ENCODE data around the gene CFAP97.
"Not testable (repeated sequence)": the region's sequence is repeated elsewhere in the genome, so short reads cannot be mapped to it uniquely, and the experiment has no call there.

CFAP97 gene

DNA sequence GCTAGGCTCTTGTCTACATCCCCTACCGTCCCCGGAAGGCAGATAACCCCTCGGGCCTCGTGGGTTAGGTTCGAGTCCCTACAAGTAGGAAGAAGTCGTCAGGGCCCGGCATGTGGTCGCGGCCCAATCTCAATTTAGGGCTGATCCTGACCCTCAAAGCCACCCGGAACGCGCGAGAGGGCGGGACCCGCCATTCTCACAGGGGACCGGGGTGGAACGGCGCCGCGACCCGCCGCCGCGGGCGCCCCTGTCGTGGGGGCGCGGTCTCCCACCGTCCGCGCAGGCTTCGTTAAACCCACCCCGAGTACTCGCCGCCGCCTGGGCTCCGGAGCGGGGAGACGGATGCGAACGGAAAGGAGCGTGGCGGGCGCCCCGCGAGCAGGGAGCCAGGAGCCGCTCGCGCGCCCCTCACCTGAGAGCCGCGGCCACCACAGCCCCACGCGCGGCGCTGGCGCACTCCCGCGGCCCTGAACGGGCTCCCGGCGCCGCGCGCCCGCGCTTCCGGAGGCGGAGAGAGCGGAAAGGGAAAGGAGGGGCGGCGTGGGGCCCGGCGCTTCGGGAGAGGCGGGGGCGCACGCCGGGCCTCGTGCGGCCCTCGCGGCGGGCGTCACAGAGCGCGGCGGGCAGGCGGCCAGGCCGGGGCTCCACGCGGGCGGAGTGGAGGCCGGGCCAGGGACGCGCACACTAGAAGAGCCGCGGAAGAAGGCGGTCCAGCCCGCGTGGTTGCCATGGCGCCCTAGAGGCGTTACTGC, at the start of gene CFAP97:
CFAP97 (minus strand) TSS at position 515 of the 752 bp plus-strand sequence. CDS start 12,804 bp downstream, outside the sequence.
- ATAC-seq, result peak; percentile 91 to 92

- ATAC-seq, result no peak
These were observed 45.3 kb upstream of the CFAP97 start for GRCh38 chr4:185249105-185249504.

DNA sequence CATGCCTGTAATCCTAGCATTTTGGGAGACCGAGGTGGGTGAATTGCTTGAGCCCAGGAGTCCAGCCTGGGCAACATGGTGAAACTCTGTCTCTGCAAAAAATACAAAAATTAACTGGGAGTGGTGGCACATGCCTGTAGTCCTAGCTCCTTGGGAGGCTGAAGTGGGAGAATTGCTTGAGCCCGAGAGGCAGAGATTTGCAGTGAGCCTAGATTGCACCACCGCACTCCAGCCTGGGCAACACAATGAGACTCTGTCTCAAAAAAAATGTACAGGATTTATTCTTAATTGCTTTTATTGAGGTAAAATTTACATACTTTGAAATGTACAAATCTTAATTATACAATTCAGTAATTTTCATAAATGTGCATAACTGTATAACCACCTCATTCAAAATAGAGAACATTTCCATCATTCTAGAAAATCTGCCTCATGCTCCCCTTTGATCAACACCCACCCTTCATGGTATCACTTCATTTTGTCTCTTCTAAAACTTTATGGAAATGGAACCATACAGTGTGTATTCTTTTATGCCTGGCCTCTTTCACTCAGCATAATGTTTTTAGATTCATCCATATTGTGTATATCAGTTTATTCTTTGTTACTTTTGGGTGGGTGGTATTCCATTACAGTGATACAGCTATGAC, 44.7 kb upstream of the CFAP97 start:
- ATAC-seq, result no peak

- ATAC-seq, result peak; percentile 53 to 58
These were observed 43.4 kb upstream of the CFAP97 start for GRCh38 chr4:185247151-185247550.

GRCh38 chr4:185246453-185246852, 42.7 kb upstream of the CFAP97 start:
- no peak for ATAC-seq

DNA sequence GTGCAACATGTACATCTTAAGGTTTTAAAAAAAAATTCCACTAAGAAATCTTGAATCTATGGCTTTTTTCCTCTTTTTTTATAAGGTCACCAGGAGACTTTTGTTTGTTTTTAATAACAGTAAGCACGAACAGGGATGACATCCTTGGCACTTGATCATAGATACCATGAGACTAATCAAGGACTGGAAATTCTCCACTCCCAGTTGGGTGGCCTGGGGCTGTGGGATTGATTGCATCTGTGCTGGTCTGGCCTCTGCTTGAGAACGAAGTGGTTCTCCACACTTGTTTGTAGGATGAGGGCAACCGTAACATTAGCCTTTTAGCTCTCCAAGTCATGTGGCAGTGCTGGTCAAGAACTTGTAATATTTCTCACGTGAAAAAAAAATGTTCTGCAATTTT, 41.0 kb upstream of the CFAP97 start:
- ATAC-seq, result no peak

DNA sequence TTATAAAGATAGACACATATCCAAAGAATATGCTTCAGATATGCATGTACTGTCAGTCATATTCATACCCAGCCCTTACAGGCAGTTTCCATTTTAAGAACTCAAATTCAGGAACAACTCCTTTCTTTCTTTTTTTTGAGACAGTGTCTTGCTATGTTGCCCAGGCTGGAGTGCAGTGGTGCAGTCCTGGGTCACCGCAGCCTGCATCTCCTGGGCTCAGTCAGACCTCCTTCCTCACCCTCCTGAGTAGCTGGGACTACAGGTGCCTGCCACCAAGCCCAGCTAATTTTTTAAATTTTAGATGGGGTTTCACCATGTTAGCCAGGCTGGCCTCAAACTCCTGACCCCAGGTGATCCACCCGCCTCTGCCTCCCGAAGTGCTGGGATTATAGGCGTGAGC, 40.1 kb upstream of the CFAP97 start:
- ATAC-seq, result no peak

DNA sequence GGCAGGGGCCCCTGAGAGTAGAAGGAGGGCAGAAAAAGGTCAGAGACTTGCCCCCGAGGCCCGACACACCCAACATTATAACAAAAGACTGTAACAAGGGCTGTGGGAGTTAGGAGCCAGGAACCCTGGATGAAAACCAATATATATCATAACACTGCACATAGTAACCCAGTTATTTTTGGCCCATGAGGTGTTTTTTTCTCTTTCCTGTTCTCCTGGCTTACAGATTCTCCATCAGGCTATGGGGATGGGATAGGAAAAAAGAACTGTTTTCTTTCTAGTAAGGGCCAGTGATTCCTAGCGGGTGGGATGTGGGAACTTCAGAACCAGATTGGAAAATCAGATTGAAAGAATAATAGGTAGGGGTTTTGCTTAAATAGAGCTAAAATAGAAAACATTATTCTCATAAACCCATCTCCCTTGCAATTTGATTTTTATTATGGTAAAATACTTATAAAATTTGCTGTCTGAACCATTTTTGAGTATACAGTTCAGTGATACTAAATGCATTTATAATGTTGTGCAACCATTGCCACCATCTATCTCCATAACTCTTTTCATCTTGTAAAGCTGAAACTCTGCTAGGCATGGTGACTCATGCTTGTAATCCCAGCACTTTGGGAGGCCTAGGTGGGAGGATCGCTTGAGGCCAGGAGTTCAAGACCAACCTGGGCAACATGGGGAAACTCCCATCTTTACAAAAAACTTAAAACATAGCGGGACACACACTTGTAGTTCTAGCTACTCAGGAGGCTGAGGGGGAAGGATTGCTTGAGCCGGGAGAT, 39.1 kb upstream of the CFAP97 start:
- no peak for ATAC-seq

GRCh38 chr4:185240486-185240885, 36.7 kb upstream of the CFAP97 start:
- ATAC-seq, result not testable (repeated sequence)

DNA sequence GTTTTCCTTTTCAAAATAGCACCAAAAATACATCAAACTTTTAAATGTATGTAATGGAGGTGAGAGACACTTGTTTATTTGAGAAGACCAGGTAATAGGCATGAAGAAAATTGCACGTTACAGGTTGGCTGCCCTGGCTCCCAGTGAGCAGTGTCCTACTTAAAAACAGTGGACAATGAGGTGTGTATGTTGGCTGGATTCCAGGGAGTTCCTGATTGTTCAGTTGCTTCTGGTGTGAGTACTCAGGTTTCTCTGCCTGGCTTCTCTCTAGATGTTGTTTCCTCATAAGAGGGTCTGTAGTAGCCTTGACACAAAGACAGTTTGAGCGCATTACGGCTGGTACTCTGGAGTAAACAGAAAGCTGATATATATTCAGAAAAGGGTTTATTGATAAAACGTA, 35.0 kb upstream of the CFAP97 start:
- no peak for ATAC-seq

GRCh38 chr4:185238215-185238681, 34.4 kb upstream of the CFAP97 start:
- ATAC-seq, result peak; percentile 95 to 96

DNA sequence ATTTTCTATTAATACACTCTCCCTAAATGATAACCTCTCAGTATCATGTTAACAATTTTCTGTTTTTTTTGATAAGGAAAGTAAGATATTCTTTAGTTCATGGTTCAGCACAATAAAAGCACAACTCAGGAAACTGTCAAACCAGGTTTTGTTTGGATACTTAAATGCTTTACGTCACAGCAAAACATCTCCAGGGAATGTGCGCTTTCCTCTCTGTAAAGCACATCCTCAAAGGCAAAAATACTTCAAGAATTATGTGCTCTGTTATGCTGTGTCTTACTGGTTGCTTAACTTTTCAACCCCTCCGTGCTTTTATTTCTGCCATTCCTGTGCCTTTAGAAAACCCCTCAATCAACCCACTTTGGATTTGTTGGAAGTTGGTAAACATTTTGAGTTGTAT, 33.4 kb upstream of the CFAP97 start:
- ATAC-seq, result no peak

DNA sequence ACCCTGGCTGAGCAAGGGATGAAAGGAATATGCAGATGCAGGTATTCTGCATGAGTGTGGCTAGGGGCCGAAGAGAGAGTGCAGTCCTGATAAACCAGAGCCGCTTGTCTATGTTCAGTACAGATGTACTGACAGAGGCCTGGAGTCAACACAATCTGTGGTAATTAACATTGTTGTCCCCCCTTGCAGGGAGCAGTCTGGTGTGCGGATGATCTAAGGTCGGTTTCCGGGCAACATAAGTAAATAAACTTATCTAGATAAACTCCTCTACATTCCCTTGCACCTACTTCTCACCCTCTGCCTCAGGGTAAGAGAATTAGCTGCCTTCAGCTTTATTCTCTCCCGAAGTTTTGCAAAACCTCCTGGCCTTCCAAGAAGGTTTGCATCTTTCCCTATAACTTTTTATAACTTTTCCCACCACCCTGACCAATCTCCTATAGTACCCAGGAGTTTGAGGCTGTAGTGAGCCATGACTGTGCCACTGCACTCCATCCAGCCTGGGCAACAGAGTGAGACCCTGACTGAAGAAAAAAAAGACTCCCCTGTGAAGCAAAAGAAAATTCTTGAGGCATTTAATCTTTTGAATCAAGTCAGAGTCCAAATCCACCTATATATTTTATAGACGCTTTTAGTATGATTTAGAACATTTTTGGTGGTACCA, 32.2 kb upstream of the CFAP97 start:
- no peak for ATAC-seq

GRCh38 chr4:185235119-185235842, 31.5 kb upstream of the CFAP97 start:
- no peak for ATAC-seq

DNA sequence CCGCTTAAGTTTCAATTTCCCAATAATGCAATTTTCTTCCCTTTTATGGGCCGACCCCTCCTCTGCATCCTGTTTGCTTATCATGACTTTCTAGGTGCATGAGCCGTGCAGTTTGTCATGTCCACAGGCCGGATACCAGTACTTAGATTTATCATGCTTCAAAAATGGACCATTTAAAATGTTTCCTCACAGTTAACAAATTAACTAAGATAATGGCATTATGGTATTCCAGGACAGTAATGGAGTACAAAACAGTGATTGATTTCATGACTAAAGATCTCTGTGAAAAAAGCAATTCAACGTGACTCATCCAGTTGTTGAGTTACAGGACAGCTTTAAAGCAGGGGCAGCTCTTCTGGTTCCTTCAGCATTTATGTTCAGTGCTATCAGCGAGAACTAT, 28.6 kb upstream of the CFAP97 start:
- no peak for ATAC-seq

DNA sequence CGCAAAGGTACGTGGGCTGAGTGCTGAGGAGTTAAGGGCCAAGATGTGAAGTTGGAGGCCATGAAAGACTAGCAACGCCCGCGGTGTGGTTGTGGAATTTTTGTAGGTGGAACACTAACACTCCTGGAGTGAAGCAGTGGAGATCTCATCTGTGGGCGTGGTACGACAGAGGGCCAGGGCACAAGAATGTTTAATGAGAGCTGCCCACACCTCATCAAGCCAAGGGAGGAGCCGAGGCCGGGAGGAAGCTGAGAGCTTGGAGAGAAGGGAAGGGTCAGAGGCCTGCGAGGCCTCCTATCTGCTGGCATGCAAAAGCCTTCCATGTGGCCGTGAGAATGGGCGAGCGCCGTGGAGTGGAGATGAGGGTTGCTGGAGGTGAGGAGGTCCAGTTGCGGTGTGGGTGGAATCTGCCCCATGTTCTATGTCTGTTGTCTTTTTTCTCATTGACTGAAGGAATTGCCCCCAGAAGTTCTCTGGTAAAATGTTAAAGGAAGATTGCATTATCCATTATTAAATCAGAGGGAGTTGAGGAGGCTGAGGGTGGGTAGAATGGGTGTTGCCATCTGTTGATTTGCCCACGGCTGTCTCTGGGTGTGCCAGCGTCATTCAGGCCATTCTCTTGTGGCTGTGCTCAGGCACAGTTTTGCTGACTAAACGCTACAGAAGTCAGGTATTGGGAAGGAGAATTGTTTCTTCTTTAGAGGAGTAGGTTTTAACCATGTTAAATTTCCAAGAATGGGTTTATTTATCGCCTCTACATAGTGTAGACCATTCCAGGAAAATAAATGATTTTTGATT, 25.4 kb upstream of the CFAP97 start:
- no peak for ATAC-seq

- no peak for ATAC-seq
These were observed 24.0 kb upstream of the CFAP97 start for GRCh38 chr4:185227713-185228278.

DNA sequence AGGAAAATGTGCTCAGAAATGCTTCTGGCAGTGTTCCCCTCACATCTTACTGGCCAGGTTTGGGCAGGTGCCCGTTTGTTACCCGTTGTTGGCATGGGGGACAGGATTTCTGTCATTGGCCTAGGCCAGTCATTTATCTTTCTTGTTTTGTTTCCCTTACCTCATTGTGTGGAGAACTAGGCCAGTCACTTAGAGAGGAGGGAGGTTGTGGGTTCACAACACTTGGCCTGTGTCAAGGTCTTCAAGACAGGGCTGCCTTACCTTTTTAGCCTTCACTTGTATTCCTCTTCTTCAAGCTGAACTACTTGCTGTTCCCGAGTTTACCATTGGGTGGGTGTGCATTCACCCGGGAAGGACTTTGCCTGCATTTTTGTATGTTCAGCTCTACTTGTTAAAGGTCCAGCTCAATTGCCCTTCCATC, 23.3 kb upstream of the CFAP97 start:
- no peak for ATAC-seq

DNA sequence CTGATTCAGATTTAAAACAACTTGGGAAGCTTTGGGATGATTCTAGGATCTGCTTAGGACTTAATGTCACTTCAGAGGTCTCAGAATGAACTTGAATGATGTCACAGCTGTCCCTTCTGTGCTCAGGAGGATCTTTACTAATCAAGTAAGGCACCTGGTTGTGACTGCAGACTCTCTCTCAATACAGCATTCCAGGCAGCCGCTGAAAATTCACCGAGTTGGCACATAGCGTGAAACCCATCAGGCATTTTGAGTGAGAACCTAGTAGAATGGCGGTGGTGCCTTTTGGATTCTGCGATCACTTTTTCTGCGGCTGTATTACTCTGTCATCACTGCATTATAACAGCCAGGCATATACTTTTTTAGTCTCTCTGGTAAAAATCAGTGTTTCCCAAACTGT, 22.1 kb upstream of the CFAP97 start:
- ATAC-seq, result no peak

GRCh38 chr4:185224597-185224996, 20.8 kb upstream of the CFAP97 start:
- no peak for ATAC-seq

DNA sequence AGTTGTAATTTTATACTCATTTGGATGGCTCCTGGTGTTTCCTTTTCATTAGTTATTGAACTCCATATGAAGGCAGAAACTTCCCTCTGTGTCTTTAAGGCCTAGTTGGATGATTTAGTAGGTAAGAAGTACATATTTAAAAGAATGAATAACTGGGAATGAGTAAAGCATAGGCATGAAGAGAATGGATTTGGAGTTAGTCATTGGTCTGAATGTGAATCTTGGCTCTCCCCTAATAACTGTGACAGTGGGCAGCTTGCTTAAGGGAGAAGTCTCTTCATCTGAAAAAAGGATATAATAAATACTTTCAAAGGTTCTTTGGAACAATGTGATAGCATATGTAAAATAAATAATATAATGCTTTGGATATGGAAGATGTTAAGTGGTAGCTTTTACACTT, 18.8 kb upstream of the CFAP97 start:
- ATAC-seq, result no peak
